K562 (cell line): ENCODE measurements around the gene GPR152. TPM values are rescaled to one million over a fixed set of nuclear protein-coding genes. Genes with fewer than 3 reads are reported as not detected.

ENCODE experiments used
- CREBBP ChIP-seq: IDR thresholded peaks from one replicate; pipeline ENCODE4 v1.6.1; 2012; ENCODE audit warnings: low read depth, mild to moderate bottlenecking, control low read depth, inconsistent platforms, low read length
- CREM ChIP-seq: IDR thresholded peaks from 2 replicates; pipeline ENCODE4 v1.6.1; 2014; ENCODE audit warnings: antibody characterized with exemption, low read depth
- EGR1 ChIP-seq: fragments of 450-650 bp; conservative IDR thresholded peaks from 2 replicates; pipeline ENCODE4 v1.6.1; 2017; ENCODE audit warnings: mild to moderate bottlenecking
- EP400 ChIP-seq: fragments of 450-650 bp; IDR thresholded peaks from 2 replicates; pipeline ENCODE4 v1.6.1; 2017; ENCODE audit warnings: antibody characterized with exemption, mild to moderate bottlenecking, moderate library complexity
- HMGN3 ChIP-seq: IDR thresholded peaks from 2 replicates; pipeline ENCODE4 v1.6.1; 2011; ENCODE audit warnings: borderline replicate concordance, low read depth, mild to moderate bottlenecking, mixed read lengths, low read length; ENCODE audit not compliant: insufficient read length; ENCODE audit errors: extremely low read depth
- KAT7 ChIP-seq: sonication (generic); formaldehyde crosslinking; IDR thresholded peaks from 2 replicates; pipeline ENCODE4 v1.8.0; 2022; ENCODE audit warnings: missing genetic modification reagents, mild to moderate bottlenecking, borderline replicate concordance
- MCM7 ChIP-seq, 2 experiments: fragments of 450-650 bp; IDR thresholded peaks; 2 replicates each; pipeline ENCODE4 v1.6.1; 2016 to 2018
- NEUROD1 ChIP-seq: fragments of 150-350 bp; IDR thresholded peaks from 2 replicates; pipeline ENCODE4 v1.6.1; 2014; ENCODE audit warnings: borderline replicate concordance, low read length, low read depth; ENCODE audit not compliant: partially characterized antibody
- NRF1 ChIP-seq, 2 experiments: fragments of 450-650 bp; IDR thresholded peaks in 1 of 2; conservative IDR thresholded peaks in 1 of 2; 2 replicates each; pipeline ENCODE4 v1.6.1; 2014; ENCODE audit warnings: mild to moderate bottlenecking in 2 of 2
- RNF2 ChIP-seq: sonication (generic); IDR thresholded peaks from 2 replicates; pipeline ENCODE4 v1.6.1; 2016
- SAP30 ChIP-seq: fragments of 200-600 bp; sonication (generic); IDR thresholded peaks from 2 replicates; pipeline ENCODE4 v1.6.1; 2012; ENCODE audit warnings: borderline replicate concordance, low read depth, mild to moderate bottlenecking, moderate library complexity, low read length, control low read depth, inconsistent platforms; ENCODE audit not compliant: insufficient read depth, poor library complexity, severe bottlenecking
- SNRNP70 ChIP-seq: fragments of 200-400 bp; formaldehyde crosslinking; optimal IDR thresholded peaks from 2 replicates; pipeline ENCODE3; 2017; ENCODE audit warnings: low read depth, low read length
- ZHX1 ChIP-seq: fragments of 150-350 bp; conservative IDR thresholded peaks from 2 replicates; pipeline ENCODE4 v1.6.1; 2014; ENCODE audit warnings: low read length
- ZNF436 ChIP-seq: fragments of 250-450, 450-650 bp; sonication (Bioruptor Pico); formaldehyde crosslinking; IDR thresholded peaks from 2 replicates; pipeline ENCODE4 v1.7.0; 2020; ENCODE audit warnings: mild to moderate bottlenecking
- polyA plus RNA-seq, 8 experiments: library from polyadenylated mRNA; depleted of rRNA in 4 of 8; stranded (reverse) in 5 of 8; unstranded in 3 of 8; fragments of >200 nt; fragmentation: Nextera tagmentation in 2 of 8; fragmentation: Illumina TruSeq in 1 of 8; extraction: Ambion mirVana in 2 of 8; extraction: Trizol in 1 of 8; gene quantifications; 2 replicates each; pipeline versions ENCODE4 v1.2.1 to v1.2.3, GENCODE V29; 2011 to 2014; ENCODE audit warnings: inconsistent platforms in 1 of 8, missing spikeins in 1 of 8
- total RNA-seq, 7 experiments: library from RNA; depleted of rRNA in 6 of 7; stranded (reverse); fragments of >200 nt in 6 of 7; fragmentation: Illumina TruSeq in 2 of 7; extraction: Trizol in 2 of 7; gene quantifications; 2 replicates each; pipeline versions ENCODE4 v1.2.1 to v1.2.3, GENCODE V29; 2011 to 2021; ENCODE audit warnings: low replicate concordance in 1 of 7
- TF ChIP-seq, protein P1 (sequence below), 2 experiments: fragments of 200-800 bp in 1 of 2; sonication (Bioruptor generic) in 1 of 2; sonication (generic) in 1 of 2; formaldehyde crosslinking in 1 of 2; IDR thresholded peaks in 1 of 2; conservative IDR thresholded peaks in 1 of 2; 2 replicates each; pipeline versions ENCODE4 v1.5.0 to v1.6.1; 2016 to 2020; ENCODE audit warnings: missing compliant biosample characterization in 1 of 2, missing genetic modification characterization in 1 of 2, missing genetic modification reagents in 1 of 2
- TF ChIP-seq, protein P2 (sequence below): fragments of 250-450 bp; sonication (Bioruptor Pico); IDR thresholded peaks from 2 replicates; pipeline ENCODE4 v1.5.0; 2022; ENCODE audit warnings: mild to moderate bottlenecking
- TF ChIP-seq, protein P3 (sequence below), 2 experiments: fragments of 450-650 bp in 1 of 2; sonication (generic) in 1 of 2; formaldehyde crosslinking in 1 of 2; IDR thresholded peaks in 1 of 2; conservative IDR thresholded peaks in 1 of 2; 2 replicates each; pipeline versions ENCODE4 v1.6.1 to v1.8.1; 2016 to 2023; ENCODE audit warnings: mild to moderate bottlenecking in 2 of 2, moderate library complexity in 2 of 2, inconsistent platforms in 1 of 2, missing genetic modification reagents in 1 of 2

GPR152 gene
- total and polyA plus RNA-seq, 9 of the 15 experiments (the other 6 are each of a cell fraction or from before 2014, with no cell fraction given), result not detected

- TF ChIP-seq SAP30, result peak; percentile 57
- peak; percentile 68; the same call in 1 of the 2 replicates for TF ChIP-seq EP400
- TF ChIP-seq RNF2, result 0 out of 2 replicates have a peak, but pooled peaks have one; percentile 18
- 0 out of 2 replicates have a peak, but pooled peaks have one; percentile 69 for TF ChIP-seq ZHX1
- no peak for TF ChIP-seq CREBBP
- TF ChIP-seq, protein P1, sequence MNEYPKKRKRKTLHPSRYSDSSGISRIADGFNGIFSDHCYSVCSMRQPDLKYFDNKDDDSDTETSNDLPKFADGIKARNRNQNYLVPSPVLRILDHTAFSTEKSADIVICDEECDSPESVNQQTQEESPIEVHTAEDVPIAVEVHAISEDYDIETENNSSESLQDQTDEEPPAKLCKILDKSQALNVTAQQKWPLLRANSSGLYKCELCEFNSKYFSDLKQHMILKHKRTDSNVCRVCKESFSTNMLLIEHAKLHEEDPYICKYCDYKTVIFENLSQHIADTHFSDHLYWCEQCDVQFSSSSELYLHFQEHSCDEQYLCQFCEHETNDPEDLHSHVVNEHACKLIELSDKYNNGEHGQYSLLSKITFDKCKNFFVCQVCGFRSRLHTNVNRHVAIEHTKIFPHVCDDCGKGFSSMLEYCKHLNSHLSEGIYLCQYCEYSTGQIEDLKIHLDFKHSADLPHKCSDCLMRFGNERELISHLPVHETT (CRISPR knock-in tag; conservative IDR thresholded peaks at IDR 0.05 in 1 of 2, IDR thresholded peaks at IDR 0.05 in 1 of 2), result peak in 1 of 2 experiments; percentile 80; a peak in 2 of 4 replicates
- peak; percentile 78 for TF ChIP-seq HMGN3
- TF ChIP-seq EGR1, result peak; percentile 72
- peak; percentile 93 for TF ChIP-seq CREM
- TF ChIP-seq MCM7 (IDR thresholded peaks at IDR 0.05), result no peak
- peak; percentile 46; the same call in 1 of the 2 replicates for TF ChIP-seq KAT7
- TF ChIP-seq, protein P2, sequence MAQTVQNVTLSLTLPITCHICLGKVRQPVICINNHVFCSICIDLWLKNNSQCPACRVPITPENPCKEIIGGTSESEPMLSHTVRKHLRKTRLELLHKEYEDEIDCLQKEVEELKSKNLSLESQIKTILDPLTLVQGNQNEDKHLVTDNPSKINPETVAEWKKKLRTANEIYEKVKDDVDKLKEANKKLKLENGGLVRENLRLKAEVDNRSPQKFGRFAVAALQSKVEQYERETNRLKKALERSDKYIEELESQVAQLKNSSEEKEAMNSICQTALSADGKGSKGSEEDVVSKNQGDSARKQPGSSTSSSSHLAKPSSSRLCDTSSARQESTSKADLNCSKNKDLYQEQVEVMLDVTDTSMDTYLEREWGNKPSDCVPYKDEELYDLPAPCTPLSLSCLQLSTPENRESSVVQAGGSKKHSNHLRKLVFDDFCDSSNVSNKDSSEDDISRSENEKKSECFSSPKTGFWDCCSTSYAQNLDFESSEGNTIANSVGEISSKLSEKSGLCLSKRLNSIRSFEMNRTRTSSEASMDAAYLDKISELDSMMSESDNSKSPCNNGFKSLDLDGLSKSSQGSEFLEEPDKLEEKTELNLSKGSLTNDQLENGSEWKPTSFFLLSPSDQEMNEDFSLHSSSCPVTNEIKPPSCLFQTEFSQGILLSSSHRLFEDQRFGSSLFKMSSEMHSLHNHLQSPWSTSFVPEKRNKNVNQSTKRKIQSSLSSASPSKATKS (CRISPR knock-in tag), result no peak
- peak; percentile 82 for TF ChIP-seq NEUROD1
- TF ChIP-seq ZNF436, result no peak
- TF ChIP-seq NRF1 (conservative IDR thresholded peaks at IDR 0.05 in 1 of 2, IDR thresholded peaks at IDR 0.05 in 1 of 2), result peak; percentile 68 to 73
- TF ChIP-seq, protein P3, sequence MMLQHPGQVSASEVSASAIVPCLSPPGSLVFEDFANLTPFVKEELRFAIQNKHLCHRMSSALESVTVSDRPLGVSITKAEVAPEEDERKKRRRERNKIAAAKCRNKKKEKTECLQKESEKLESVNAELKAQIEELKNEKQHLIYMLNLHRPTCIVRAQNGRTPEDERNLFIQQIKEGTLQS (IDR thresholded peaks at IDR 0.05), result no peak
- TF ChIP-seq, protein P3 (CRISPR knock-in tag; conservative IDR thresholded peaks at IDR 0.05), result no peak
- no peak for TF ChIP-seq SNRNP70
Observed at GRCh38 chr11:67468759-67469507, 16.4 kb upstream of the GPR152 start, which contains the start of gene TMEM134 (continued).
